ENCODE results near the gene METTL14. TPM values are rescaled to one million over a fixed set of nuclear protein-coding genes. Genes with fewer than 3 reads are reported as not detected.

METTL14 gene
- total and polyA plus RNA-seq, 5 experiments from 2014 or later = 31.7 to 74.8 (median 51.5) TPM

Other genes starting within 250 kb of the METTL14 start
- 10 to 100 TPM; 14.3 to 19.8 TPM for gene SEC24D, start 150.7 kb downstream of the METTL14 start, total RNA-seq
- 1 to 10 TPM; 7.2 to 9.8 (median 8.0) TPM for gene SEC24D, start 150.7 kb downstream of the METTL14 start, polyA plus RNA-seq
- 1 to 10 TPM in 1 of 2 experiments, under 1 TPM in 1; 0.99 to 1.0 TPM for gene SYNPO2, start 203.5 kb downstream of the METTL14 start, total RNA-seq
- gene SYNPO2, start 203.5 kb downstream of the METTL14 start, polyA plus RNA-seq = under 1 TPM in 2 of 3 donors, not detected in 1; 0.15 to 0.31 TPM